Activated T-cell treated with anti-CD3 and anti-CD28 coated beads for 4 hours (primary cell): ENCODE data around the gene UCHL3.

Experiments used
- DNase-seq: peaks from one replicate; pipeline ENCODE4 v3.0.0-alpha.2; 2020

UCHL3 gene

DNA sequence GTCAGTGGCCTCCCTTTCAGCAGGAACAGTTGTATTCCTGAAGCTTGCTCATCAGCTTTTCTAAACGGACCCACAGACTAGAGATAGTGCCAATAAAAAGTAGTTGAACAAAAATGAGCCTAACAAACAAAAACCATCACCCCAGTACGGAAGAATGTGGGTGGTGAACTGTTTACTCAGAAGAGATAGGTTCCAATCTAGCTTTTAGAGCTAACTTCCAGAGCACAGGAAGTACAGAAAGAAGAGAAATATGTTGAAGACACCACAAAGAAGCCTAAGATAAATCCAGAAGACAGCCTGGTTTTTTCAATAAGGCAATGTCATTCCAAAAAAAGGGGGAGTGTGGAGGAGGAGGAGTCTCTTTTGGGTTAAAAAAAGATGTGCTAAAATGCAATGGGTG, 83.7 kb downstream of the UCHL3 start:
- no peak for DNase-seq

DNA sequence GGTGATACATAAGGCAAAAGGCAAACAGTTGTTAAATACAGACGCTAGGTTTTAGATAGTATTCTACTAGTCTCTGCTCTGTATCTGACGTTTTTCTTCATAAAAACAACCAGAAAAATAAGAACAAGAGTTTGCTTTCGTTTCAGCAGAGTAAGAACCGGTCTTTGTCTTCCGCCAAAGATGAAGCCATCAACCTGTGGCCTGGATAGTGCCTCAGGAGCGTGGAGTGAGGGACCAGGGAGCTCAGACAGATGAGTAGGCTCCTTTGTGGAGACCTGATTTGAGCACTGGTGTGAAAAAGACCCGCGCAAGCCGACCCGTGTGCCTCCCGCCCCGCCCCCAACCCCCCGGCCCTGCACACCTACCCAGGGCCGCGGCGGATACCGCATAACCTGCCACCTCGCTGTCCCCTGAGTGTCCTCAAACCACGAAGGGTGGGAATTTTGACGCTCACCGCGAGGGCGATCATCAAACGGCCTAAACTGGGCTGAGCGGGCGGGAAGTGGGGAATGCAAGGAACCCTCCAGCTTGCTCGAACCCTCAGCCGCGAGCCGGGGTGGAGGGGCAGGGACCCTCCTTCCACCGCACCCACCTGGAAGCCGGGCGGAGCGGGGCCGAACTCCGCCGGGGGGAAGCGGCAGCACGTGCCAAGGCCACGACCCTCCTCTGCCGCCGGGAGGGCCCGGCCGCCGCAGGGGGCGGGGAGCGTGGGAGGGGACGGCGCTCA, 85.7 kb downstream of the UCHL3 start:
- DNase-seq = no peak

DNA sequence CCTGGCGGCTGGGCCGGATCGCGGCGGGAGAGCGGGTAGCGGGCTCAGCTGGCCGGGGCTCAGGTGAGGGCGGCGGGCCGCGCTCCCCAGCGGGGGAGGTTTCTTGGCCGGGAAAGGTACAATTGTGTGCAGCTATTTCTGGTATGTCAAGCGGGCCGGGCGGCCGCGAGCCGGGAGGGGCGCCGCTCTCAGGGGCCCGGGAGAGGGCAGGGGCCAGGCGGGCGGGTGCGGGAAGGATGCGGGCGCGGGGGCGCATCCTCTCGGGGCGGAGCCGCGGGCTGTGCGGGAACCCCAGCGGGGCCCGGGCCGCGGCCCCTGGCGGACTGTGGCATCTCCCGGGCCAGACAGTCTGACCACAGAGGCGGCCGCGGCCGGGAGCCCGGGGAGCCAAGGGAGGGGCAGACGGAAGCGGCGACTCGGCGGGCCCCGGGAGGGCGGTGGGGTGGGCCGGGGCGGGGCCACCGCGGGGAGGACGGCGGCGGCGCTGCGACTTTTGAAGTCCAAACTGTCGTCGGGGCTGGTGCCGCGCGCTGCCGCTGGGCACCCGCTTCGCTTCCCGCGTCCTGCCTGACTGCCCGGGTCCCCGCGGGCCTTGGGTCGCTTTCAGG, 86.3 kb downstream of the UCHL3 start, which contains the start of gene LMO7:
Gene LMO7 (plus strand): TSS at position 503 of the 608 bp plus-strand sequence. CDS start 328 bp downstream, outside the sequence.
- peak; percentile 25 for DNase-seq

DNA sequence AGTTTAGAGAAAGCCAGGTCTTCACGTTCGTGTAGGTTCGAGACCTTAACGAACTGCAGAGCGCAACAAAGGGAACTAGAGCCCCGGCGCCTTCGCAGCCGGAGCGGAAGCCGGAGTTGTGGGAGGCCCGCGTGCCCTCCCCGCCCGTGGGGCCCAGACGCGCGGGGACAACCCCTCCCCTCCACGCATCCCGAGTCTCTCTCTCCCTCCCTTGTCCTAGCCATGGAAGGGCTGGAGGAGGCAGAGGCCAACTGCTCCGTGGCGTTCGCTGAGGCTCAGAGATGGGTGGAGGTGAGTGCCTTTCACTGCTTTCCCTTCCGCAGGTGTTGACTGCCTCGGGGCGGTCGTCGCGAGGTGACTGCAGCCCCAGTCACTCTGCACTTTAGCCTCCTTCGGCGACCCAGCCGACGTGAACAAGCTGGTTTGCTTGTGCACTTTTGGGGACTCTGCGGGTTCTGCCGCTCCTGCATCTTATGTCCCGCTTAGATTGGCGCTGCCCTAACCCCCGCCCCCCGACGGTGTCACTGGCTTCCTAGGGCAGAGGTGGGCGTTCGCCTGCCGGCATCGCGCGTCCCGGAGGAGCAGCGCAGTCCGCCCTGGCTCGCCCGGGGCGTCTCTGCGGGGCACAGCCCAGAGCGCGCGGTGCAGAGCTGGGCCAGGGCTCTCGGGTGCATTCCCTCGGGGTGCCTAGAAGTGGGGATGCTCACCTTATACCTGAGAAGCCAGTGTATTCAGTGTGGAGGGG, 87.0 kb downstream of the UCHL3 start:
- DNase-seq = peak; percentile 17

DNA sequence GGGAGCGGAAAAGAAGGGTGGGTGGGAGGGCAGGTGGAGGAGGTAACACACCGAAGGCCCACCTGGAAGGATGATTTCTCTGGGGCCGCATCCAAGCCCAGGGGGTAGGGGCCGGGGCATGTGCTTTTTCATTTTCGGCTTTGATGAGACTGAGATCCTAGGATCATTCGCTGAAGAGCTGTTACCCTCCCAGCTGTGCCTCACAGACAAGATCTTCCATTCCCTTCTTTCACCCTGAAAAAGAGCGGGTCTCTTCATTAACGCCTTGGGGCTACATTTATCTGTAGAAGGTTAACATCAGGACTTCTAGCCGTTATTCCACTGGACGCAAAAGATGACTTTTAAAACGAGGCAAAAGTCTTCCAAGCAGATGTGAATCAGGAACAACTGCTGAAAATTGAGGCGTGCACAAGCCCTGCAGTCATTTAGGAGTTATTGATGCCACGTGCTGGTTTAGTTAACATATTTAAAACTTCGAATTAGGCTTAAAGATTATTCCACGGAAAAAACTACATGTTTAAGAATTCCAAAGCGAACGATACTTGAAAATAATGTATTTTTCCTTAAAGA, 87.7 kb downstream of the UCHL3 start:
- no peak for DNase-seq

DNA sequence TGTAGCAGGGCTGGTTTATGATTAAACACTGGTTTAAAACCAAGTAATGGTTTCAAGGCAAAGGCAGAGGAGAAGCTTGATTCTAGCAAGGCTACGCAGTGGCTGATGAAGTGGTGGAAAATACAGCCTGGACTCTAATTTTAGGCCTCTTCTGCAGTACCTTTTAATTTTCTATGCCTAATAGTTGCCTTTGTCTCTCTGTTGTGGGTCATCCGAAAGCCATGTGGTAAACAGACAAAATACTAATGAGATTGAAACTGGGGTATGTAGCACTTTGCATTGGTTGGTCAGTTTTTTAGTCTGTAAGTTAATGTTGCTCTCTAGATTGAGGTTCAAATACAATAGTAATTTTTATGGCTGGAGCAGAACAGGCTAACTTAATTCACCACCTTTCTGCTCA, 89.9 kb downstream of the UCHL3 start:
- no peak for DNase-seq

DNA sequence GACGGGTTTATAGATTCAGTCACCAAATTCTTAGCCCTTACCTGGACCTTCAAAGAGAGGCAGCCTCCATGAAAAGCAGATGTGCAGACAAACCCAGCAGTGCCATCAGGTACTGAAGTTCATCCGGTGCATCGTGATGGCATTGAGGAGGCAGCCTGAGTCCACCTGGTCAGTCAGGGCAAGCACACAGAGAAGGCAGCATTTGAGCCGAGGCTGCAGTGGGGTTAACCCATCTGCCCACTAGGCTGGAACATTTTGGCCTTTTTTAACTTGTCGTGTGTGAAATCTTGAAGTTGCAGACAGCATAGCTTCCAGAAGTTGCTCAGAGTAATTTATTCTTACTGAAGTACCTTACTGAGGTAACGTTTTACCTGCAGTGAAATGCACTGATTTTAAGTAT, 91.4 kb downstream of the UCHL3 start:
- no peak for DNase-seq

DNA sequence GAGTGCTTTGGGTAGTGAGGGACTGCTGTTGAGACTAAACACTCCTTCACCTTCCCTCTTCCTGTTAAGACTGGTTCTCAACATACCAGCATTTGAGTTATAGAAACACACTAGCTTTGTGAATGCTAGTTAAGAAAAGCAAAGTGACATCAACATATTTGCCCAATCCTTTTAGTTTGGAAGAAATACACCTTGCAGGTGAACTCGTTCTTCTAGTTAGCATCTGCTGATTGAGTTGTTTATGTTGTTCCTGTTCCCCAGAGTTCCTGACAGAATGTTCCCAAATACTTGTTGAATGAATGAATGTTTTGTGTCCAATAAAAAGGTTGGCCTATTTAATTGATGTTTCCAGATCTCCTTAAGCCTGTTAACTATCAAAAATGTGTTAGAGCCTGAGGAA, 93.6 kb downstream of the UCHL3 start:
- DNase-seq = no peak

DNA sequence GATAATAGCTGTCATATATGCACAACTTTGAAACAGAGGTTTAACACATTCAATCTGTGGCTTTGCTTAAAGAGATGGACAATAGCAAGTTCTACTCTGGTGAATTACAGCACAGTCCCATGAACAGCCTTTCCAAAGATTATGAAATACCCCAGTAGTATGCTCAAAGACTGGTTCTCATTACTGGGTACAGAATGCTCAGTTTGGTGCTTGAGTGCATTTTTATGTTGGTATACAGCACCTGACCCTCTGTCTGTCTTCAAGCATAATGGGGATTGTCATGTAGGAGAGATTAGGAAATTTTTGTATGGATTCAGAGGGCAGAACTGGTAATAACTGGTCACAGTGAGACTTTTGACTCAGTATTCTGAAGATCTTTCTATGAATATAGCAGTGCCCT, 94.1 kb downstream of the UCHL3 start:
- DNase-seq = no peak

DNA sequence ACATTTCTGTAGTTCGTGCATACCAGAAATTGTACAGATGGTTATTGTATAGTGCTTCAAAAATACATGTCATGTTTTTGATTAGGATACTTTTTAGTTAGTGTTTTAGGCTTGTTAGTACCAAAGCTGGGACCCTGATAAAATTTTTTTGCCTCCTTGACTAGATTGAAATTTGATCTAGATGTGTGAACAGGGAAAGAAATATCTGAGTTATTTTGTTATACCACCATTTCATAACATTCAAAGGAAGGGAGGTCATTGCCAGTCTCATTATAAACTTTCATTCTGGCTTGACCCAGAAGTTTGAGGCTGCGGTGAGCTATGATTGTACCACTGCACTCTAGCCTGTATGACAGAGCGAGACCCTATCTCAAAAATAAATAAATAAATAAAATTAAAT, 95.5 kb downstream of the UCHL3 start:
- no peak for DNase-seq

DNA sequence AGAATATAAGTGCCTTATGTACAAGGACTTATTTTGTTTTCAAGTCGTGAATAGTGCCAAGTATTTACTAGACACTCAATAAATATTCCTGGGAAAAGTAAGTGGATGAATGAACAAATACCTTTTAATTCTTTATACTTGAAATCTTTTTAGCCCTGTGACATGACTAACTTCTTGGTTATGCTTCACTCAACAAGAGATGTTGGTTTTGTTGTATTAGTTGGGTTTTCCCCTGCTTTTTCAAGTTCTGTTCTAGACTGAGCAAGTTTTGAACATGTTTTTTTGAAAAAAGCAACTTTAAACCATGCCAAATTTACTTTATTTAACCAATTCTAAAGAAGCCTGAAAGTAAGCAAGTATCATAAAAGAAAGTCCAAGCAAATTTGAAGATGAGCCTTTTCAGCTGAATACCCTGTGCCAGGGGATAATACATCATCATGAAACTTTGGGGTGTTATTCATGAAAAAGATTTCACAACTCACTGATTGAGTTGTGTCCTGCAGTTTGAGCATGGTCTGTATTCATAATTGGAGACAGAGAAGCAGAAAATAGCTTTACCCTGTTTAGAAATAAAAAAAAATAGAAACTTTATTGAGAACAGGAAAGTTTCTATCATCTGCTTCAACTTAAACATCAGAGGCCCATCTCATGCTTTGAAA, 97.7 kb downstream of the UCHL3 start:
- no peak for DNase-seq

DNA sequence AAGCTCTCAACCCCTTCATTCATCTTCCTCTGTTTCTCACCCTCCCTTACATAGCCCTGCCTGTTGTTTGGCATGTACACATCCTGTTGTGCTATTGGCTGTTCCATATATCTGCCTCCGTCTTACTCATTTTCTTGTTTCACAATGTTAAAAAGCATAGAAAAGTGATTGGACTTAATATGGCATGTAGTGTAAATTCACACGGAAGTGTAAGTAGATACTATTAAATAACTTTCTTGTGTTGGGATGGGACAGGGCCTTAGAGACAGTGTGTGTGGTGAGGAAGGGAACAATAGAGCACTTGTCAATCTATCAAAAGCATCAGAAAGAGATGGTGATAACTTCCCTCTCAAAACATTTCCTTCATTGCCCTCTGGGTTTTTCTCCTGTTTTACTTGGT, 98.9 kb downstream of the UCHL3 start:
- no peak for DNase-seq

DNA sequence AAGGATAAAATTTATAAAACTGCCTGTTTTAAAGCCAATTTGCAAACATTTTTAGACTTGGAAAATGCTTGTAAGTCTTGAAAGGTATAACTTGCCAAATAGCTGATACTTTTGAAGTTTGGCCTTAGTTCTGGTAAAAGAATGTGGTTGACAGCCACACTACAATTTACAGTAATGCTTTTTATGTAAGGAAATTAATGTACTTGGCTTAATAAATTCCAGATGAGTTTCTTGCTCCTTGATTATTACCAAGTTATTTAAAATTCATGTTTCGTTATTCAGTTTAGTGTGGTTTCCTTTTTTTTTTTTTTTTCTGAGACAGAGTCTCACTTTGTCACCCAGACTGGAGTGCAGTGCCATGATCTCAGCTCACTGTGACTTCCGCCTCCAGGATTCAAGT, 101.4 kb downstream of the UCHL3 start:
- DNase-seq = no peak

DNA sequence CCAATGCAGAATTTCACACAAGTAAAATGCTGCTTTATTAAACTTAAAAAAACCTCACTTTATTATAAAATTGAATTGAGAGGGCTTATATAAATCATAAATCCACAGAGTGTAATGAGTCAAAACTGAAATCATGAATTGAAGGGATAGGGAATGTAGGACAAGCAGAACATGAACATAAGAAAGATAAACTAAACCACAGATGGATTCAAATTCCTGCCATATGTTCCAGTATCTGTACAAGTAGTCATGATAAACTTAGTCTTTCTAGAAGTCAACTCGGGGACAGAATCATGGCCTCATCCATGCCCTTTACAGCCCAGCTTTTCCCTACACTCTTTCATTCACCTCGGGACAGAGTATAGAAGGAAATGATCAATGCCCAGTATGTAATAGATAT, 103.1 kb downstream of the UCHL3 start:
- DNase-seq = no peak
